Measurements from ENCODE around the gene FNDC10. TPM values are rescaled to one million over a fixed set of nuclear protein-coding genes. Genes with fewer than 3 reads are reported as not detected.
A peak's percentile ranks its signal among the peaks of the same experiment; 100 is the strongest.

Gene FNDC10
- total and polyA plus RNA-seq, 12 donors, result 2.0 to 73.6 (median 36.7) TPM

DNA sequence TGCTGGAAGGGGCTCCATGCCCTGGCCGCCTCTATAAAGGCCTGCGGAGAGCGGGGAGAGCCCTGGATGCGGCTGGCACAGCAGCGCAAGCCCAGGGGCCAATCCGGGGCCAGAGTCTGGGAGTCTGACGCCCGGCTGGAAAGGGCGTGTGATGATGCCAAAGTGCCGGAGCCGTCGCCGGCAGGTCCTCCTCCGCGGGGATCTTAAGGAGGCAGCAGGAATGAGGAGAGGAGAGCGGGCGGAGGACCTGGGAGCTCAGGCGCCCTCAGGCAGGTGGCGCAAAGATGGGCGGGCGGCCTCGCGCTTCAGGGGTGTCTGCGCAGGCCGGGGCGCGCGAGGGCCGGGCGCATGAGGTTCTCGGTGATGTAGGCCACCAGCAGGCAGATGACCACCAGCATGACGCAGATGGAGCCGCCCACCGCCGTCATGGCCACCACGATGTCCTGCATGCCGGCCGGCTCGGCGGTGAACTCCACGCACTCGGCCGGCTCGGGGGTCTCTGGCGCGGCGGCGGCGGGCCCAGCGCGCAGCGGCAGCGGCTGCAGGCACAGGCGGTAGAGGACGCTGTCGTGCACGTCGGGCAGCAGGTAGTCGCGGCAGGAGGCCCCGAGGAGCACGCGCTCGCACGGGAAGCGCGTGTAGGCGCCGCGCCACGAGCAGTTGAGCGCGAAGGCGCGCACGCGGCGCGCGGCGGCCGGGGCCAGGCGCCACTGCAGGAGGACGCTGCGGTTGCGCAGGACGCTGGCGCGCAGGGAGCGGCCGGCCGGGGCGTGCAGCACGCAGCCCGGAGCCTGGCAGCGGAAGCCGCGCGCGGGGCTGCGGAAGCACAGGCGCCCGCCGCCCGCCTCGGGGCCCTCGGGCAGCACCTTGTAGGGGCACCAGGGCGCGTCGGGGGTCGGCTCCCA lies 653 bp downstream of the FNDC10 start:
- WGBS, 4 donors, result 8 to 23% (median 13%) methylated on average over 8 to 110 of the region's 111 CpGs
- Histone ChIP-seq H3K4me1 (replicated peaks in 1 of 2) (peaks cover 26 to 37% of the 10 kb centered on the region in 2 donors), H3K36me3 (replicated peaks in 1 of 2) (no peaks in the 10 kb centered on the region), H3K9me3 (replicated peaks in 1 of 3) (no peaks in the 10 kb centered on the region), H3K27me3 (no peaks in the 10 kb centered on the region), H3K27ac (peak overlapping the region in 1 of 5 donors; percentile 85), H3K4me3 (peak overlapping the region in 1 of 4 donors; percentile 46)
- DNase-seq, result peak in 4 of 7 donors; percentile 36 to 43 (median 37)
- intact Hi-C loops (cut with DNase I), result no loop called here
- peak in 1 of 2 donors; percentile 32 for TF ChIP-seq POLR2A (IDR thresholded peaks at IDR 0.05)
- TF ChIP-seq, protein P1, sequence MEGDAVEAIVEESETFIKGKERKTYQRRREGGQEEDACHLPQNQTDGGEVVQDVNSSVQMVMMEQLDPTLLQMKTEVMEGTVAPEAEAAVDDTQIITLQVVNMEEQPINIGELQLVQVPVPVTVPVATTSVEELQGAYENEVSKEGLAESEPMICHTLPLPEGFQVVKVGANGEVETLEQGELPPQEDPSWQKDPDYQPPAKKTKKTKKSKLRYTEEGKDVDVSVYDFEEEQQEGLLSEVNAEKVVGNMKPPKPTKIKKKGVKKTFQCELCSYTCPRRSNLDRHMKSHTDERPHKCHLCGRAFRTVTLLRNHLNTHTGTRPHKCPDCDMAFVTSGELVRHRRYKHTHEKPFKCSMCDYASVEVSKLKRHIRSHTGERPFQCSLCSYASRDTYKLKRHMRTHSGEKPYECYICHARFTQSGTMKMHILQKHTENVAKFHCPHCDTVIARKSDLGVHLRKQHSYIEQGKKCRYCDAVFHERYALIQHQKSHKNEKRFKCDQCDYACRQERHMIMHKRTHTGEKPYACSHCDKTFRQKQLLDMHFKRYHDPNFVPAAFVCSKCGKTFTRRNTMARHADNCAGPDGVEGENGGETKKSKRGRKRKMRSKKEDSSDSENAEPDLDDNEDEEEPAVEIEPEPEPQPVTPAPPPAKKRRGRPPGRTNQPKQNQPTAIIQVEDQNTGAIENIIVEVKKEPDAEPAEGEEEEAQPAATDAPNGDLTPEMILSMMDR (IDR thresholded peaks at IDR 0.05), result peak in 1 of 6 experiments; percentile 26

DNA sequence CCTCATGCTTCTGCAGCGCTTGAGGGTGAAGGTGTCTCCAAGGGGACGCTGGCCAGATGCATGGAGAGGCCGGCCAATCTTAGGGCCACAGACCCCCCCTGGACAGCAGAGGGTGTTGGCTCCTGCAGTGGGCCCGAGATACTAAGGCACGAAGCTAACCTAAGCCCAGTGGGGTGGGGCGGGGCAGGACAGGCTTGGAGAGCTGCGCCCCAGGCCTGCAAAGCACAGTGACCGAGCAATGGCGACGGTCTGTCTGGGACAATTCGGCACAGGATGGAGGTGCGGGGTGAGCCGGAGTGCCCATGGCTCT lies 1.3 kb downstream of the FNDC10 start:
- peaks cover 26 to 37% of the 10 kb centered on the region in 2 donors for H3K4me1 ChIP-seq (replicated peaks in 1 of 2)
- no peaks in the 10 kb centered on the region for H3K27me3 ChIP-seq
- H3K27ac ChIP-seq, result peak overlapping the region in 2 of 5 donors; percentile 57 to 85
- H3K36me3 ChIP-seq (replicated peaks in 1 of 2), result no peaks in the 10 kb centered on the region
- DNase-seq, result peak in 2 of 7 donors; percentile 25 to 33
- TF ChIP-seq, protein P1 (IDR thresholded peaks at IDR 0.05), result no peak
- 73 to 100% (median 86%) methylated on average over 2 to 13 of the region's 13 CpGs for WGBS, 4 donors
- intact Hi-C loops (cut with DNase I), result no loop called here
- H3K9me3 ChIP-seq (replicated peaks in 1 of 3), result no peaks in the 10 kb centered on the region
- peak overlapping the region in 1 of 4 donors; percentile 51 for H3K4me3 ChIP-seq

DNA sequence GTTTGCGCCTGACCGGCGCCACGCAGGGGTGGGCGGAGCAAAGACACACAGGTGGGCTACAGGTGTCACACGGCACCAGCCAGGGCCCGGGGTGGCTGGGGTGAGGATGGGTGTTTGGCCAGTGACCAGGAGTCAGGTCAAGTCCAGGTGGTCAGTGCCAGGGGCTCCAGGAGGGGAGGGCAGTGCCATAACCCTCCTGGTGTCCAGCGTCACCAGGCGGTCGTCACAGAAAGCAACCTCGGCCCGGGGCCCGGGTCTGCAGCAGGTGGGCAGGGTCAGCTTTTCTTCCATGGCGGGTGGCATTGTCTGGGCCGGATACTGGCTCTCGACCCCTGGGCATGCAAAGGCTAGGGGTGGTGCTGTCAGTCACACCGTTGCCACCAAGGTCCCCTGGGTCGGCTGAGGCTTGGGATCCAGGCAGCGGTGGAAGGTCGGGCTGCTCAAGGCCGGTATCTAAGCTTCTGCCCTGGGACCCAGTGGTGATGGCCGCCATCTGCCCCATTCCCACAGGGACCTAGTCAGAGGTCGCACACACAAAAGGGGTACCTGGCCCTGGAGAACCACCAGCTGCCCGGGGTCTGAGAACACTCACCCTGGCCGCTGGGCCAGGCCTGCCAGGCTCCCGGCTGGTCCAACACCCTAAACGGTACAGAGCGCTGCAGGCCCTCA lies 1.8 kb downstream of the FNDC10 start:
- Histone ChIP-seq H3K27me3 (no peaks in the 10 kb centered on the region), H3K4me3 (peak overlapping the region in 1 of 4 donors; percentile 51), H3K9me3 (replicated peaks in 1 of 3) (no peaks in the 10 kb centered on the region), H3K27ac (peak overlapping the region in 4 of 5 donors; percentile 30 to 85 (median 50)), H3K4me1 (replicated peaks in 1 of 2) (peaks cover 26 to 37% of the 10 kb centered on the region in 2 donors), H3K36me3 (replicated peaks in 1 of 2) (no peaks in the 10 kb centered on the region)
- intact Hi-C loops (cut with DNase I), result no loop called here
- TF ChIP-seq, protein P1 (IDR thresholded peaks at IDR 0.05), result no peak
- no peak for TF ChIP-seq POLR2A (IDR thresholded peaks at IDR 0.05)
- WGBS, 4 donors, result 41 to 63% (median 52%) methylated on average over 14 to 28 of the region's 28 CpGs
- DNase-seq, result peak in 3 of 7 donors; percentile 29 to 46 (median 39)

DNA sequence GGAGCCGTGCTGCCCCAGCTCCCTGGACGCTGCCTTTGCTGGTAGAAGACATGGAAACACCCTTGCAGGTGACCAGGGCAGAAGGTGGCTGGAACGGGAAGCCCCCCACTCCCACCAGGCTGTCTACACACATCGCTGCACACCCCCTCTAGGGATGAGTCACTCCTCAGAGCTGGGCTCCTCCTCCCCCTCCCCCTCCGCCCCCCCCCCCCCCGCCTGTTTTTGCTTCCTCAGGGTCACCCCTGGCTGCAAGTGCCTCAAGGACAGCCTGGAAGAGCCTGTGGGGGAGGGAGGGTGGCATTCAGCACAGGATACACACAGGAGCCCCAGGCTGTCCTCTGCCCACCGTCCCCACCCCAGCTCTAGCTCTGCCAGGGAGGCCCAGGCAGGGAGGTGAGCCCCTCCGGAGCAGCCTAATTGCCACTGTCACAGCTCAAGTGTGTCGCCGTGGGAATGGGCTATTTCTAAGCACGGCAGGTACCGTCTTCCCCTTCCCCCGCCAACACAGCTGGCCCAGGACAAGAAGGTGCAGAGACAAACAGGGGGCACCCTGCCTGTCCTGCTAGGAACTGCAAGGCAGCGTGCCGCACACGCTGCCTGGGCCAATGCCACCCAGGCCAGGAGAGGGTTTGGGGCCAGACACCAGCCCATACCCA lies 2.5 kb downstream of the FNDC10 start:
- intact Hi-C loops (cut with DNase I), result no loop called here
- peak; percentile 69 to 85 (median 78) for DNase-seq
- peaks cover 26 to 37% of the 10 kb centered on the region in 2 donors for H3K4me1 ChIP-seq (replicated peaks in 1 of 2)
- H3K9me3 ChIP-seq (replicated peaks in 1 of 3), result no peaks in the 10 kb centered on the region
- no peaks in the 10 kb centered on the region for H3K36me3 ChIP-seq (replicated peaks in 1 of 2)
- TF ChIP-seq POLR2A (IDR thresholded peaks at IDR 0.05), result peak in 1 of 2 donors; percentile 52
- TF ChIP-seq, protein P1 (IDR thresholded peaks at IDR 0.05), result peak; percentile 19 to 68 (median 46)
- peak overlapping the region in 1 of 4 donors; percentile 51 for H3K4me3 ChIP-seq
- 0 to 15% (median 11%) methylated on average over 2 to 15 of the region's 16 CpGs for WGBS, 4 donors
- H3K27ac ChIP-seq, result peak overlapping the region in 4 of 5 donors; percentile 30 to 85 (median 50)
- H3K27me3 ChIP-seq, result no peaks in the 10 kb centered on the region

All from adrenal gland (tissue), 12 donors.